SK-N-SH treated with all-trans-retinoic acid at 6 μM for 48 hours (cell line): ENCODE results near the gene TMED4.

Source experiments
- ATAC-seq: fragments of 200-7000 bp; cut with Tn5 transposase; 3 replicates; pipeline ENCODE4 v1.9.1; 2020; ENCODE audit warnings: mild to moderate bottlenecking, moderate library complexity
- ARNTL ChIP-seq: fragments of 450-650 bp; formaldehyde crosslinking; IDR thresholded peaks from 2 replicates; pipeline ENCODE4 v1.5.0; 2020; ENCODE audit warnings: low read depth, mild to moderate bottlenecking, moderate library complexity, borderline replicate concordance
- BACH2 ChIP-seq: fragments of 250-450 bp; sonication (Bioruptor Pico); IDR thresholded peaks from 2 replicates; pipeline ENCODE4 v1.9.0; 2021; ENCODE audit warnings: mild to moderate bottlenecking, borderline replicate concordance
- CSDC2 ChIP-seq: fragments of 250-450 bp; sonication (Bioruptor Pico); IDR thresholded peaks from 2 replicates; pipeline ENCODE4 v1.5.0; 2020; ENCODE audit warnings: mild to moderate bottlenecking, moderate library complexity
- ESRRG ChIP-seq: fragments of 250-450 bp; sonication (Bioruptor Pico); IDR thresholded peaks from 2 replicates; pipeline ENCODE4 v1.6.1; 2021; ENCODE audit warnings: mild to moderate bottlenecking
- GLIS3 ChIP-seq: fragments of 250-450 bp; sonication (Bioruptor Pico); IDR thresholded peaks from 2 replicates; pipeline ENCODE4 v1.5.0; 2020; ENCODE audit warnings: mild to moderate bottlenecking, moderate library complexity
- ISL1 ChIP-seq: fragments of 250-450 bp; sonication (Bioruptor Pico); IDR thresholded peaks from 2 replicates; pipeline ENCODE4 v2.1.2; 2022; ENCODE audit warnings: mild to moderate bottlenecking, moderate library complexity
- OSR1 ChIP-seq: fragments of 250-450 bp; sonication (Bioruptor Pico); IDR thresholded peaks from 2 replicates; pipeline ENCODE4 v1.8.0; 2022; ENCODE audit warnings: moderate library complexity, mild to moderate bottlenecking, inconsistent platforms
- PPARA ChIP-seq: fragments of 250-450 bp; sonication (Bioruptor Pico); IDR thresholded peaks from 2 replicates; pipeline ENCODE4 v1.5.0; 2020; ENCODE audit warnings: mild to moderate bottlenecking, borderline replicate concordance
- RARB ChIP-seq: fragments of 250-450 bp; sonication (Bioruptor Pico); IDR thresholded peaks from 2 replicates; pipeline ENCODE4 v1.8.0; 2021; ENCODE audit warnings: mild to moderate bottlenecking, moderate library complexity
- SNAI2 ChIP-seq: fragments of 250-450 bp; sonication (Bioruptor Pico); IDR thresholded peaks from 2 replicates; pipeline ENCODE4 v1.5.0; 2020; ENCODE audit warnings: mild to moderate bottlenecking, moderate library complexity
- TCF4 ChIP-seq: fragments of 250-450 bp; sonication (Bioruptor Pico); IDR thresholded peaks from 2 replicates; pipeline ENCODE4 v1.8.0; 2021; ENCODE audit warnings: mild to moderate bottlenecking, moderate library complexity, borderline replicate concordance
- TOX ChIP-seq: fragments of 250-450 bp; sonication (Bioruptor Pico); IDR thresholded peaks from 2 replicates; pipeline ENCODE4 v1.8.0; 2021; ENCODE audit warnings: mild to moderate bottlenecking, moderate library complexity, borderline replicate concordance
- ZC3H10 ChIP-seq: fragments of 250-450 bp; sonication (Bioruptor Pico); IDR thresholded peaks from 2 replicates; pipeline ENCODE4 v1.5.1; 2021; ENCODE audit warnings: mild to moderate bottlenecking, moderate library complexity
- ZFP3 ChIP-seq: fragments of 250-450 bp; sonication (Bioruptor Pico); IDR thresholded peaks from 2 replicates; pipeline ENCODE4 v1.5.0; 2020; ENCODE audit warnings: mild to moderate bottlenecking, moderate library complexity
- ZNF565 ChIP-seq: fragments of 450-650 bp; formaldehyde crosslinking; conservative IDR thresholded peaks from 2 replicates; pipeline ENCODE4 v1.5.0; 2020; ENCODE audit warnings: low read depth, mild to moderate bottlenecking, moderate library complexity
- ZNF70 ChIP-seq: fragments of 450-650 bp; formaldehyde crosslinking; IDR thresholded peaks from 2 replicates; pipeline ENCODE4 v1.5.0; 2020; ENCODE audit warnings: mild to moderate bottlenecking, moderate library complexity
- ZNF8 ChIP-seq: fragments of 450-650 bp; formaldehyde crosslinking; IDR thresholded peaks from 2 replicates; pipeline ENCODE4 v1.5.0; 2020; ENCODE audit warnings: mild to moderate bottlenecking, moderate library complexity
- TF ChIP-seq, protein P1 (sequence below): fragments of 250-450 bp; sonication (Bioruptor Pico); IDR thresholded peaks from 2 replicates; pipeline ENCODE4 v1.5.1; 2020; ENCODE audit warnings: low read depth, mild to moderate bottlenecking, moderate library complexity
- TF ChIP-seq, protein P2 (sequence below): fragments of 250-450 bp; sonication (Bioruptor Pico); IDR thresholded peaks from 2 replicates; pipeline ENCODE4 v1.5.1; 2021; ENCODE audit warnings: mild to moderate bottlenecking, moderate library complexity
- TF ChIP-seq, protein P3 (sequence below): fragments of 250-450 bp; sonication (Bioruptor Pico); IDR thresholded peaks from 2 replicates; pipeline ENCODE4 v1.8.0; 2020; ENCODE audit warnings: mild to moderate bottlenecking, moderate library complexity, borderline replicate concordance
- TF ChIP-seq, protein P4 (sequence below): fragments of 250-450 bp; sonication (Bioruptor Pico); IDR thresholded peaks from 2 replicates; pipeline ENCODE4 v1.8.0; 2021; ENCODE audit warnings: low read depth, mild to moderate bottlenecking, moderate library complexity, borderline replicate concordance

Gene TMED4

DNA sequence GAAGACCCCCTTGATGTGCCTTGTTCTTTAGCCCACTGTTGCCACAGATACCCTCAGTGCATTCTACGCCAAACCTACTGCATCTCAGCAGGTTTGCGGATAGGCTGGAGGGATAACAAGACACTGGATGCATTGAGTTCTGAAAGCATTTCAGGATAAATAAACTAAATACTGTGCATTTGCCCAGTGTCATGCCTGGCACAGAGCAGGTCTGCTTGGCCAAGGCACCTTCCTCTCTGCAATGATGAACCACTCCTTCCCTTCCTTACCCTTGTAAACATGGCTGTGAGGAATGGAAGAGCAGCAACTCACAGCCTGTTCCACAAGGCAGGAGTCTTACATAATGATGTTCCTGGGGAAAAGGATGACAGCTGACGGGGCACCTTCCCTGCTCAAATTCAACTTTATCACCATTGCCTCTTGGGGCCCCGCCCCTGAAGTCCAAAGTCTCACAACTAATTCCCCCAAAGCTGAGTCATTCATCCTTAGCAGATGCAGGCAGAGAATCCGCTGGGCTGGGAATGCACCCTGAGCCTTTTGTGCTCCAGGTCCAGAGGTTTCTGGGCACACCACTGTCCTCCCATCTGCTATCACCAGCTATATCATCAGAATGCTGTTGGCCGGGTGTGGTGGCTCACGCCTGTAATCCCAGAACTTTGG lies 19.9 kb downstream of the TMED4 start:
- peak; percentile 59 for ATAC-seq
- TF ChIP-seq, protein P1, sequence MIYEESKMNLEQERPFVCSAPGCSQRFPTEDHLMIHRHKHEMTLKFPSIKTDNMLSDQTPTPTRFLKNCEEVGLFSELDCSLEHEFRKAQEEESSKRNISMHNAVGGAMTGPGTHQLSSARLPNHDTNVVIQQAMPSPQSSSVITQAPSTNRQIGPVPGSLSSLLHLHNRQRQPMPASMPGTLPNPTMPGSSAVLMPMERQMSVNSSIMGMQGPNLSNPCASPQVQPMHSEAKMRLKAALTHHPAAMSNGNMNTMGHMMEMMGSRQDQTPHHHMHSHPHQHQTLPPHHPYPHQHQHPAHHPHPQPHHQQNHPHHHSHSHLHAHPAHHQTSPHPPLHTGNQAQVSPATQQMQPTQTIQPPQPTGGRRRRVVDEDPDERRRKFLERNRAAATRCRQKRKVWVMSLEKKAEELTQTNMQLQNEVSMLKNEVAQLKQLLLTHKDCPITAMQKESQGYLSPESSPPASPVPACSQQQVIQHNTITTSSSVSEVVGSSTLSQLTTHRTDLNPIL (CRISPR knock-in tag) = no peak
- TF ChIP-seq OSR1 (no peak), BACH2 (CRISPR knock-in tag) (no peak), ZC3H10 (CRISPR knock-in tag) (no peak), ZNF70 (CRISPR knock-in tag) (no peak), ZNF565 (CRISPR knock-in tag) (no peak), PPARA (CRISPR knock-in tag) (no peak), ISL1 (CRISPR knock-in tag) (no peak), TOX (CRISPR knock-in tag) (no peak), TCF4 (CRISPR knock-in tag) (no peak), ESRRG (CRISPR knock-in tag) (0 out of 2 replicates have a peak, but pooled peaks have one; percentile 42), ZFP3 (CRISPR knock-in tag) (0 out of 2 replicates have a peak, but pooled peaks have one; percentile 46)
- TF ChIP-seq, protein P2, sequence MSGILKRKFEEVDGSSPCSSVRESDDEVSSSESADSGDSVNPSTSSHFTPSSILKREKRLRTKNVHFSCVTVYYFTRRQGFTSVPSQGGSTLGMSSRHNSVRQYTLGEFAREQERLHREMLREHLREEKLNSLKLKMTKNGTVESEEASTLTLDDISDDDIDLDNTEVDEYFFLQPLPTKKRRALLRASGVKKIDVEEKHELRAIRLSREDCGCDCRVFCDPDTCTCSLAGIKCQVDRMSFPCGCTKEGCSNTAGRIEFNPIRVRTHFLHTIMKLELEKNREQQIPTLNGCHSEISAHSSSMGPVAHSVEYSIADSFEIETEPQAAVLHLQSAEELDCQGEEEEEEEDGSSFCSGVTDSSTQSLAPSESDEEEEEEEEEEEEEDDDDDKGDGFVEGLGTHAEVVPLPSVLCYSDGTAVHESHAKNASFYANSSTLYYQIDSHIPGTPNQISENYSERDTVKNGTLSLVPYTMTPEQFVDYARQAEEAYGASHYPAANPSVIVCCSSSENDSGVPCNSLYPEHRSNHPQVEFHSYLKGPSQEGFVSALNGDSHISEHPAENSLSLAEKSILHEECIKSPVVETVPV = no peak

DNA sequence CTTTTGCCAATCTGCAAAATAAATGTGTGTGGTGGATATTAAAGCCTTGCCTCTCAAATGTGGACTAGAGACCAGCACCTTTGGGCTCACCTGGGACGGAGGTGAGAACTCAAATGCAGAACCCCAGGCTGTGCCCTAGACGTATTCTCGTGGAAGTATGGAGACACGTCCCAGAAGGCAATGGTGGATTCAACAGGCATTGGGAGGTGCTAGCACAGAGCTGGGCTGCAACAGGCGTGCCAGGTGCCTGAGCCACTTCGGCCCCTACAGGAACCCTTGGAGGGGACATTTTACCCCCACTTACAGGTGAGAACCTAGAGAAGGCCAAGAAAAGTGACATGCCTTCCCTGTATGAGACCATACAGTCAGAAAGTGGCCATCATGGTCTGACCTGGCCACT lies 20.6 kb downstream of the TMED4 start:
- 0 out of 3 replicates have a peak, but pooled peaks have one; percentile 1 for ATAC-seq
- TF ChIP-seq, protein P2 = no peak
- no peak for TF ChIP-seq SNAI2 (CRISPR knock-in tag)
- no peak for TF ChIP-seq GLIS3 (CRISPR knock-in tag)
- no peak for TF ChIP-seq OSR1
- no peak for TF ChIP-seq RARB (CRISPR knock-in tag)
- TF ChIP-seq PPARA (CRISPR knock-in tag) = no peak
- TF ChIP-seq ZNF565 (CRISPR knock-in tag) = no peak
- no peak for TF ChIP-seq TOX (CRISPR knock-in tag)
- no peak for TF ChIP-seq BACH2 (CRISPR knock-in tag)
- no peak for TF ChIP-seq ZNF8 (CRISPR knock-in tag)
- no peak for TF ChIP-seq CSDC2 (CRISPR knock-in tag)
- TF ChIP-seq, protein P1 (CRISPR knock-in tag) = no peak
- TF ChIP-seq, protein P3, sequence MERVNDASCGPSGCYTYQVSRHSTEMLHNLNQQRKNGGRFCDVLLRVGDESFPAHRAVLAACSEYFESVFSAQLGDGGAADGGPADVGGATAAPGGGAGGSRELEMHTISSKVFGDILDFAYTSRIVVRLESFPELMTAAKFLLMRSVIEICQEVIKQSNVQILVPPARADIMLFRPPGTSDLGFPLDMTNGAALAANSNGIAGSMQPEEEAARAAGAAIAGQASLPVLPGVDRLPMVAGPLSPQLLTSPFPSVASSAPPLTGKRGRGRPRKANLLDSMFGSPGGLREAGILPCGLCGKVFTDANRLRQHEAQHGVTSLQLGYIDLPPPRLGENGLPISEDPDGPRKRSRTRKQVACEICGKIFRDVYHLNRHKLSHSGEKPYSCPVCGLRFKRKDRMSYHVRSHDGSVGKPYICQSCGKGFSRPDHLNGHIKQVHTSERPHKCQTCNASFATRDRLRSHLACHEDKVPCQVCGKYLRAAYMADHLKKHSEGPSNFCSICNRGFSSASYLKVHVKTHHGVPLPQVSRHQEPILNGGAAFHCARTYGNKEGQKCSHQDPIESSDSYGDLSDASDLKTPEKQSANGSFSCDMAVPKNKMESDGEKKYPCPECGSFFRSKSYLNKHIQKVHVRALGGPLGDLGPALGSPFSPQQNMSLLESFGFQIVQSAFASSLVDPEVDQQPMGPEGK (CRISPR knock-in tag) = no peak
- TF ChIP-seq ZNF70 (CRISPR knock-in tag) = no peak
- TF ChIP-seq ZC3H10 (CRISPR knock-in tag) = no peak
- TF ChIP-seq, all 23 proteins: peak for 0

DNA sequence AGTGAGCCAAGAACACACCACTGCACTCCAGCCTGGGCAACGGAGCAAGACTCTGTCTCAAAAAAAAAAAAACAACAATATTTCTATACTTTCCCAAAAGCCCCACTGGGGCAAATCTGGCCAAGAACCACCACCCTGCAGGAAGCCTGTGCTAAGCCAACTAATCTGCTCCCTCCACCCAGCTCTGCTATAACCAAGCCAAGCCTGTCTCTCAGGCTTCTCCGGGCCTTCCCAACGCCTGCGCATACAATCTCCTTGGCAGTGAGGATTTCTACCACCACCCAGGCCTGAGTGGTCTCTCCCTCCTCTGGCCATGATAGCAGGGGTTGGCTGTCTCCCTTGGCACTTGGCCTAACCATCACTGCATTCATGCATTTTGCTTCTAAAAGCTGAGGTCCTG lies 22.5 kb downstream of the TMED4 start:
- ATAC-seq = no peak
- TF ChIP-seq, protein P4, sequence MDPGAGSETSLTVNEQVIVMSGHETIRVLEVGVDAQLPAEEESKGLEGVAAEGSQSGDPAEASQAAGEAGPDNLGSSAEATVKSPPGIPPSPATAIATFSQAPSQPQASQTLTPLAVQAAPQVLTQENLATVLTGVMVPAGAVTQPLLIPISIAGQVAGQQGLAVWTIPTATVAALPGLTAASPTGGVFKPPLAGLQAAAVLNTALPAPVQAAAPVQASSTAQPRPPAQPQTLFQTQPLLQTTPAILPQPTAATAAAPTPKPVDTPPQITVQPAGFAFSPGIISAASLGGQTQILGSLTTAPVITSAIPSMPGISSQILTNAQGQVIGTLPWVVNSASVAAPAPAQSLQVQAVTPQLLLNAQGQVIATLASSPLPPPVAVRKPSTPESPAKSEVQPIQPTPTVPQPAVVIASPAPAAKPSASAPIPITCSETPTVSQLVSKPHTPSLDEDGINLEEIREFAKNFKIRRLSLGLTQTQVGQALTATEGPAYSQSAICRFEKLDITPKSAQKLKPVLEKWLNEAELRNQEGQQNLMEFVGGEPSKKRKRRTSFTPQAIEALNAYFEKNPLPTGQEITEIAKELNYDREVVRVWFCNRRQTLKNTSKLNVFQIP (CRISPR knock-in tag) = no peak
- TF ChIP-seq GLIS3 (CRISPR knock-in tag) = no peak
- no peak for TF ChIP-seq OSR1
- no peak for TF ChIP-seq ZNF565 (CRISPR knock-in tag)
- TF ChIP-seq ARNTL (CRISPR knock-in tag) = no peak
- TF ChIP-seq, protein P1 (CRISPR knock-in tag) = no peak
- TF ChIP-seq ZNF70 (CRISPR knock-in tag) = no peak
- no peak for TF ChIP-seq ZNF8 (CRISPR knock-in tag)
- TF ChIP-seq RARB (CRISPR knock-in tag) = no peak
- TF ChIP-seq TOX (CRISPR knock-in tag) = no peak
- TF ChIP-seq, protein P2 = no peak
- TF ChIP-seq CSDC2 (CRISPR knock-in tag) = no peak
